ENCODE measurements around the gene APOL3.
"Not testable (repeated sequence)": the region's sequence is repeated elsewhere in the genome, so short reads cannot be mapped to it uniquely, and the experiment has no call there.

Gene APOL3

DNA sequence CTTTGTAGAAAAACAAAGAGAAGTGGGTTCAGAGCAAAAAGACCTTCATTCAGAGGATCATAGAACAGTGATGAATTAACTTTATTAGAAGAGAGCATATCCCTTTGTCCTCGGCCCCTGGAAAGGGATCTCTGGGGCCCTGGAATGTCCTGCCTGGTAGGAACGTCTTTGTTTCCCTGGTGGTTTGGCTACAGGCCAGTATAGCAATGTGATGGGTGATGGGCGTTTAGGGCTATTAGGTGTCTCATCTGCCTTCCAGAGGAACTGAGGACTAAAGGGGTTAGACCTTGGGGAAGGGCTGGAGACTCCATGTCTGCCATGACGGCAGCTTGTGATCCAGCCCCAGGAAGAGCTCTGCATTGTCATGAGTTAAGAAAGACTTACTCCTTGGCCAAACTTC, 32.0 kb upstream of the APOL3 start:
- DNase-seq: no peak

DNA sequence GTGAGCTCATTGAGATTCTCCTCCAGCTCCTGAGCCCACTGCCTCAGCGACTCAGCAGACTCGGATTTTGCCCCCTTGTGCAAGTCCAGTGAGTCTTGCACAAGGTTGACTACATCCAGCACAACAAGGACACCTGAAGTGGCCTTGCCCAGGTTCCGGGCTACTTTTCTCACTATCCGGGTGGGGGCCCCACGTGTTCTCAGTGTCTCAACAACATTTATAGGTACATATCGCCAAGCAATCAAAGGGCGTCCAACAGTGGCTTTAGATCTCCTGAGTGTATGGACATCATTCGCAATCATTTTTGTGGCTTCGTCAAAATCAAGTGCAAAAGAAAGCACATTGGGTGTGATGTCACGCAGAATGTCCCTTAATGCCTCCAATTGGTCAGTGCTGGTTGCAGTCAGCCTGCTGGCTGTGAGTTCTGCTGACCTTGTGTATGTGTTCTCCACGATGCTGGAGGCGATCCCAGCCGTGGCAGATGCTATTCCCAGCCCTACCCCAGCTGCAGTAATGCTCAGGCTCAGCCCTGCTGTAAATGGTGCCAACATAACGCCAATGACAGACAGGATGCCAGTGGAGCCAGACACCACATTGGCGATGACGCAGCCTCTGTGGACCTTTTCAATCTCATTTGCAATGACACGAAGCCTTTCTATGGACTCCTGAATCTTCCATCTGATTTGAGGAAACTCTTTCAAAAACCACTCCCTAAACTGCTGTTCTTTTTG, 30.7 kb upstream of the APOL3 start:
- DNase-seq: no peak

- DNase-seq: not testable (repeated sequence)
Observed at GRCh38 chr22:36187862-36188261, 27.3 kb upstream of the APOL3 start.

GRCh38 chr22:36185828-36186624, 25.5 kb upstream of the APOL3 start:
- no peak for DNase-seq

GRCh38 chr22:36184433-36185025, 24.0 kb upstream of the APOL3 start:
- no peak for DNase-seq

DNA sequence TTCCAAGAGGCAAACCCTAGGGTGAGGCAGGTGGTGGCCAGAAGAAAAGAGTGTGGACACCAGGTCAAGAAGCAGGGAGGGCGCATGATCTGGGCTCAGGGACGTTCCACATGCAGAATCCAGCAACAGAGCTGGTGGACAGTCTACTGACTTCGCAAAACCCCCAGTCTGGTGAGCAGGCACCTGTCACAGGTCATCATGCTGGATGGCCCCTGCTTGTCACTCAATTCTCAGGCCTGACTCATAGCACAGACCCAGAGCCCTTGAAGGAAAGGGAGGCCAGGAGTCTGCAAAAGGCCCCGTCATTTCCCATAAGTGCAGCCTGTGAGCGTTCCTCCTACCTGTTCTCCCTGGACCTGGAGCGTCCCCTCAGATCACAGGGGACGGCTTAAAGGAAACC, 22.9 kb upstream of the APOL3 start:
- no peak for DNase-seq

DNA sequence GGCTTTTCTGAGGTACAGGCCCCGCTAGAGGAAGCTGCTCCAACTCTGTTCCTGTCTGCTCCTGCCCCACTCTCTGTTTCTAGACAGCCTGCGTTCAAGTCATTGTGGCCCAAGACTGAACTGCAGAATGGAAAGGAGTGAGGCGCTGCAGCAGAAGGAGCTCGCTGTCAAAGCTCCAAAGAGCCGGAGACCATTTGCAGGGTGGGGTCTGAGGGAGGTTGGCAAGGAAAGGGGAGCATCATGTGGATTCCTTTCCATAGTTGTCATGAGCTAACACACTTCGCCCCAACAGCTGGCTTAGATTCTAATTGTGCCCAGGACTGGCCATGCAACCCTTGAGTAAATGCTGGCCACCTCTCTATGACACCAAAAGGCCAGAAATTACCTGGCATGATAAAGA, 22.3 kb upstream of the APOL3 start:
- DNase-seq: no peak

DNA sequence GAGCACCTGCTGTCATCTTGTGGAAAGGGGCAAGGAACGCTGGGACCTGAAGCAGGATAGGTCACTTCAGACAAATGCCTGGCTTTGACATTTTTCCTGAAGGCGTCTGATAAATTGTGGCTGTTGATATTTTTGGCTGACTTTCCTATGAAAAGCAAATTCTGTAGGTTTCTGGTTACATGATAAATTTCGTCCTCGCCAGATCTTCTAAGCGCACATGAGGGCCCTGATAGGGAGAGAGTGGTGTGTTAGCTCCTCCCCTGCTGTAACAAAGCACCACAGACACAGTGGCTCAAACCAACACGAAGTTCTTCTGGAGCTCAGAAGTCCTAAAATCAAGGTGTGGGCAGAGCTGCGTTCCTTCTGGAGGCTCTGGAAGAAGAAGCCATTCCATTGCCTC, 21.5 kb upstream of the APOL3 start:
- no peak for DNase-seq

GRCh38 chr22:36180928-36181327, 20.4 kb upstream of the APOL3 start:
- no peak for DNase-seq

DNA sequence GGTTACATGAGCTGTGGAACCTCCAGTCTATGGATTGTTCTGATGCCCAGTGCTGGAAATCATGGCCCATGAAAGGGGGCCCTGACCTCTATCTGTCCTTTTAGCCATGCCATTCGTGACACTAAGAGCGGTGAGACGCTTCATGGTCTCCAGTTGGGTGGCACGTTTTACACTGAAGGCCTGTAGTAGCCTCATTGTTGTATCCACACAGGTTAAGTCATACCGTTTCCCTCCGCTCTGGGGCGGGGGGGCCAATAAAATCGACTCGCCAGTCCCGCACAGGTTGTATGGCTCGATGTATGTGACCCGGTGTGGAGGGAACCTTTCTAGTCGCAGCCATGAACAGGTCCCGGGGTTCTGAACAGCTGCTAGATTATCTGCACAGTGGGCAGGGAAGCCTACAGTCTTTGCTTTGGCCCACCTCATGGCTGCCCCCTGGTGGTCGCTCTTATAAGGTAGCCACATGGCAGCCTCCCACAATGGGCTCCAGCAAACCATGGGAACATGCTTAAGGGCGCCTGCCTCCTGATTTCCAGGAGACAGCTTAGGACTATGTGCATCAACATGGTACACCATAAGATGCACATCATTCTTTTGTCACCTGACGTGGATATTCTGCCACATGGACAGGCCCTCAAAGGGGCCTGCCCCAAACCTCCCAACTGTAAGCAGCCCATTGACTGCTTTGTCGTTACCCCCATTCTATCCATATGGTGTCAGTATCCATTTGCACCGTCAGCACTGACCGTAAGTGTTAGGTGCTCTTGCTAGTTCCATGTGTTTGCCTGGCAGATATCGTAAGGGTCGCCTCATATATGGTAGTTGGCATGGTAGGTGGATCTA, 19.7 kb upstream of the APOL3 start:
- DNase-seq: peak; percentile 54 to 84 (median 78)

DNA sequence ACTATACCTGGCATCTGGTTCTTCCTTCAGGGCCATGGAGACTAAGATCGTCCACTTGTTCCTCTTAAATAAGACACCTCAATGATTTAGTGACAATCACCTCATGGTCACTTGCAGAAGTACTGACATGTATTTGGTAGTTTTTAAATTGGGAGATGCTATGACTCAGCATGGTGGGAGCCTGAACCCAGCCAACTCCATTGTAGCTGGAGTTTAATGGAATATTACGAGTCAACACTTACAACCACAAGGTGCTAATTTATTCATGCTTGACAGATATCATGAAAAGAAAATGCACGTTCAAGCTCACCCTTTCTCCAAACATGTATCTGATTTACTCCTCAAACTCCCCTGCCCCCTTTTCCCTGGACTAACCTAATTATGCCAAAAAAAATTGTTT, 16.6 kb upstream of the APOL3 start:
- DNase-seq: no peak

GRCh38 chr22:36175892-36176291, 15.3 kb upstream of the APOL3 start:
- DNase-seq: no peak

DNA sequence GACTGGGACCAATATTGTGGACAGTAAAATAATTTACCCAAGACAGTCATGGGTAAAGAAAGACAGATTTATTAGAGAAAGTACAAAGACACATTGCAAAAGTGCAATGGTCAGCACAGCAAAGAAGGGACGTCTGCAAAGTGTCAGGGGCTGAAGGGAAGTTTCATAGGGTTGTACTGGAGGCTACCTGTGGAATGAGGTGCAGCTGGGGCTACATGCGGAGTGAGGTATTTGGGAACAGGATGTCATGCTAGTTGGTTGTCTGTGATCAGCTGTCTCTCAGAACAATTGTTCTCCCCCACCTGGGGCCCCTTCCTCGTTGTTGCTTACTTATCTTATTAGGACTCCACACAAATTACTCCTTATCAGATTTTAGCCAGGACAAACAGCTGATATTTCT, 11.4 kb upstream of the APOL3 start:
- no peak for DNase-seq

- peak in 4 of 6 experiments; percentile 8 to 77 (median 56) for DNase-seq
Observed at GRCh38 chr22:36166518-36167220, 6.1 kb upstream of the APOL3 start.

DNA sequence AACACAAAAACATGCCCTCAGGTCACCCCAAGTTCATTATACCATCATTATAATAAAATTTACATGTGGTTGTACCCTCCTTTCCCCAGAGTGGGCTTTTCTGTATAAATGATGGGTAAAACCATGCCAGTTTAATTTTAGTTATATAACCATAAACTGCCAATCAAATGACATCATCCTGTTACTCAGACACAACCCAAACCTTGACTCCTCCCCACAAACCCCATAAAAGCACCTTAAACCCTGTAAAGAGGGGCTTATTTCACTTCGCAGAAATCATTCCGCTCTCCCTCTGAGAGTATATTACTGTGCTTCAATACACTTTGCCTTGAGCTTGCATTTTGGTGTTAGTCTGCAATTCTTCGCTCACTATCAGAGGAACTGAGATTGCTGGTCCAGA, 5.5 kb upstream of the APOL3 start:
- peak in 1 of 6 experiments; percentile 8 for DNase-seq

DNA sequence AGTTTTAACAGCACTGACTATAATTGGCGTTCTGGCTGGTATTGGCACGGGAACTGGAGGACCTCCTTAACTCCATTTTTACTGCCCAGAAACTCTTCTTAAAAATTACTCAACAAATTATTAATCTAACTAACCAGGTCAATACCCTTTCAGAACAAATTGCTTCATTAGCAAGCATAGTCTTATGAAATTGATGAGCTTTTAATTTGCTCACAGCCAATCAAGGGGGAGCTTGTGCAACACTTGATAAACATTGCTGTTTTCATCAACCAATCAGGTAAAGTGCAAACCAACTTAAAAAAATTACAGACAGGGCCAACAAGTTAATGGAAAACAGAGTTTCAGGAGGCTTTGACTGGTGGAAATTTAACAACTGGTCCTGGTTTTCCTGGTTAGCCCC, 4.6 kb upstream of the APOL3 start:
- no peak for DNase-seq

GRCh38 chr22:36164621-36165020, 4.1 kb upstream of the APOL3 start:
- no peak for DNase-seq

DNA sequence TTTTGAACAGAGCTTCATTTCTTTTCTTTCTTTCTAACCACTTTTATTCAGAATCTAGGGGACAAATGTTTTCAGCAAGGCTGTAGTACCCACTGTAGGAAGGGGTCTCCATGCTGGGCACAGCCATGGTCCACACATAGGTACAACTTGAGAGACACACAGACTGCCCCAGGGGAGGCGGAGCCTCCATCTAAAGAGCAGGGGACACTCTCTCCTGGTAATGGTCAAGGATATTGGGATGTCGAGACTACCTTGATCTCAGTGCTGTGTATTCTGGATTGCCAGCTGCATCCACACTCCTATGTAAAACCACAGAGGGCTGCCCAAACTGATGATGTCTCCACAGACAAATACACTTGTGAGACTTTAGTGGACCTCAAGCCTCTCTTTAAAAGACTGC, 2.9 kb upstream of the APOL3 start:
- no peak for DNase-seq

GRCh38 chr22:36162127-36163034, 1.8 kb upstream of the APOL3 start:
- DNase-seq: peak in 4 of 6 experiments; percentile 7 to 27 (median 22)

GRCh38 chr22:36161793-36162126, 1.2 kb upstream of the APOL3 start:
- peak in 2 of 6 experiments; percentile 26 to 27 for DNase-seq
